ENCODE measurements around the gene DYNLRB1.
"Not testable (repeated sequence)": the region's sequence is repeated elsewhere in the genome, so short reads cannot be mapped to it uniquely, and the experiment has no call there.

Gene DYNLRB1

DNA sequence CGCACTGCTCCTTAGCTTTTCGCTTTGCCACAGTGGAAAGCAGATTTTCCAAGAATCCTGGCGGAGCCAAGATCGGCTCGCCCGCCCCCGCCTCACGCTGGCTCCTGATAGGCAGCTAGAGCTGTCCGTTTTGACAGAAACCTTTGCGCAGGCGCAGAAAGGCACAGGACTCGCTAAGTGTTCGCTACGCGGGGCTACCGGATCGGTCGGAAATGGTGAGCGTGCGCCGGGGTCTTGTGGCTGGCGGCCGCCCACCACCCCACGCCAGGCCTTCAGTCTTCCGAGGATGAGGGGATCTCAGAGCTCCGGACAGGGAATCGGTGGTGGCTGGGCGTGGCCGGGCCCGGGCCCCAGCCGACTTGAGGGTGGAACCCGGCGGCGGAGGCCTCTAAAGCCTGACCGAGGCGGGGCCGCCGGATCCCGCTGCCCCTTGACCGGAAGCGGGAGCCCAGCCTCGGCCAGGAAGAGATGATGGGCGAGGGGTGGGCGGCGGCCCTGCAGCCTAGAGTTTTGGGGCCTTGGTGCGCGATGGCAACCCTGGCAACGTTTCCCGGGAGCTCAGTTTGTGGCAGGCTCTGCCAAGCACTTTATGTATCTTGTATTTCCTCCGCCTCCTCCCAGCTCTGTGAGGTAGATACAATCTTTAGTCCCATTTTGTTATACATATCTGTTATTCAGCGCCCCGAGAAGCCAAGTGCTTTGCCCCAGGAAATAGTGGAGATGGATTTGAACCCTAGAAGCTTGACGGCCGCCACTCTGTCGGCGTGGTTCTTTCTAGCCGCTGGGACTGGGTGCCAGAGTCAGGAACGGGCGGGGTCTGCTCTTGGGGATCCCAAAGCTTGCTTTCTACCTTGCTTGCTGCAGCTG is at the start of gene DYNLRB1:
TSS of gene DYNLRB1 (plus strand) at position 176 of the 867 bp plus-strand sequence. CDS start at position 213, 37 bp downstream.
- peak; percentile 98 to 99 (median 99) for DNase-seq

DNA sequence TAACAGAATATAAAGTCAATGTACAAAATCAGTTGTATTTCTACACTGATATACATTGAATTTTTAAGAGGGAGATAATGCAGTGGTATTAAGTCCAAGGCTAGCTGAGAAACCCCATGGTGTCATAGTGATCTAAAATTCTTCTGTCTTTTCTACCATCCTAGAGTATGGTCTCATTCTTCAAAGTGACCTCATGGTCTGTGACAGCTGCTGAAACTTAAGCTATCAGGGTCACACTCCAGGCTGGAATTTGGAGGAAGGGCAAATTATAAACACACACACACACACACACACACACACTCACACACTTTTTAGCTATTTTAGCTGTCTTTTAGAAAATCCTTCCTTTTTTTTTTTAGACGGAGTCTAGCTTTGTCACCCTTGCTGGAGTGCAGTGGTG is 47.3 kb upstream of the DYNLRB1 start:
- no peak for DNase-seq

- no peak for DNase-seq
Observed at GRCh38 chr20:34472246-34472925, 43.8 kb upstream of the DYNLRB1 start.

DNA sequence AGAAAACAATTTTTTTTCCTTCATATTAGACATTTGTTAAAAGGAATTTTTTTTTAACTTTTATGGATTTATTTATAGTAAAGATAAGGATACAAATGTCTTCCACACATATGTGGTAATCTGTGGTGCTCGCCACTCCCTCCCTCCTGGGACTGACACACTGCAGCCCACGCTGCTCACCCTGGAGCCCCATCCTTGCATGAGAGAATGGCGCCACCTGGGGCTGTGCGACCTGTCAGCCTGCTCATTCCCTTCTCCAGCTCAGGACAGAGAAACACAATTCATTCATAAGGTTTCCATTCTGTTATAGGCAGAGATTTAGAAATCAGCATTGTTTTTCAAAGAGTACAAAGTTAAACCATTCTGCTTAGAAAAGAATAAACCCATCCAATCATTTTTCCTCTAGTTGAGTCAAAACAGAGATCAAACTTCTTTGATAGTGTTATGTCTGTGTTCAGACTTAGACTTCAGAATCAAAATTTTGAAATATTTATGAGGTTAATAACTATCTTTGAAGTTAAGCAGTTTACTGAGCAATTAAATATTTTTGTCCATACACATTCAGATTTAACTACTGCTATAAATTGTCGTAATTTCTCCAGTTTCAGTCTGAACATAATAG is 42.8 kb upstream of the DYNLRB1 start:
- peak; percentile 9 to 56 (median 31) for DNase-seq

- no peak for DNase-seq
Observed at GRCh38 chr20:34475979-34476736, 40.1 kb upstream of the DYNLRB1 start.

DNA sequence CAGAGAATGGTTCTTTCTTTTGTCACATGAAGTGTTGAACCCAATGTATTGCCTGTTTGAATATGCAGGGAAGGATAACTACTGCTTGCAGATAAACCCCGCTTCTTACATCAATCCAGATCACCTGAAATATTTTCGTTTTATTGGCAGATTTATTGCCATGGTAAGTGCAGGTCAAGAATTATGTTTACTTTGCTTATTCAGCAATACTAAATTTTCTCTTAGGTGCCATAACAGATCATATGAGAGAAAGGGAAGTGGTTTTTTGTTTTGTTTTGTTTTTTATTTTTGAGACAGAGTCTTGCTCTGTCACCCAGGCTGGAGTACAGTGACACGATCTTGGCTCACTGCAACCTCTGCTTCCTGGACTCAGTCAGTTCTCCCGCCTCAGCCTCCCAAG is 36.6 kb upstream of the DYNLRB1 start:
- DNase-seq: no peak

DNA sequence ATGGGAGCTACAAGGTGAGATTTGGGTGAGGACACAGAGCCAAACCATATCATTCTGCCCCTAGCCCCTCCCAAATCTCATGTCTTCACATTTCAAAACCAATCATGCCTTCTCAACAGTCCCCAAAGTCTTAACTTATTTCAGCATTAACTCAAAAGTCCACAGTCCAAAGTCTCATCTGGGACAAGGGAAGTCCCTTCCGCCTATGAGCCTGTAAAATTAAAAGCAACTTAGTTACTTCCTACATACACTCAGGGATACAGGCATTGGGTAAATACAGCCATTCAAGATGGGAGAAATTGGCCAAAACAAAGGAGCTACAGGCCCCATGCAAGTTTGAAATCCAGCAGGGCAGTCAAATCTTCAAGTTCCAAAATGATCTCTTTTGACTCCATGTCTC is 34.1 kb upstream of the DYNLRB1 start:
- DNase-seq: not testable (repeated sequence)

GRCh38 chr20:34483585-34484220 is 32.5 kb upstream of the DYNLRB1 start:
- DNase-seq: not testable (repeated sequence)

- DNase-seq: no peak
Observed at GRCh38 chr20:34485068-34485634, 31.1 kb upstream of the DYNLRB1 start.

DNA sequence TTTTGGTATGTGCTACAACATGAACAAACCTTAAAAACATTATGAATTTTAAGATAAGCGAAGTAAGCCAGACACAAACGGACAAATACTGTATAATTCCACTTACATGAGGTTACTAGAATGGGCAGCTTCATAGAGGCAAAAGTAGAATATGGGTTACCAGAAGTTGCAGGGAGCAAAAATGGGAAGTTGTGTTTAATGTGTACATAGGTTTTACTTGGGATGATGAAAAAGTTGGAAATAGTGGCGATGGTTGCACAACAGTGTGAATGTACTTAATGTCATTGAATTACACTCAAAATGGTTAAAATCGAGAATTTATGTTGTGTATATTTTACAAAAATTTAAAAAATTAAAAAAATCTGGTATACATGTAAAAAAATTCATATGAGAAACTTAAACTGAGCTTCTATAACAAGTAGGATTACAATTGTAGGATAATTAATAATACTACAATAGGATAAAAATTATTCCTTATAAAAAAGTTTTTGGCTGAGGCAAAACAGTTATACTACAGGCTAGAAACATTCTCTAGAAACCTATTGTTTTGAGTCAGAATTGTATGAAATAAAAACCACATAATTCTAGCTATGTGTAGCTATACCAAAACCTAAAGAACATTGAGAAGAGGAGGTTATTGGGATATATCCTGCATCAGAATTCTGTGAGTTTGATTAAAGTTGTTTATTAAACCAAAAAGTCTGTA is 24.8 kb upstream of the DYNLRB1 start:
- DNase-seq: no peak

DNA sequence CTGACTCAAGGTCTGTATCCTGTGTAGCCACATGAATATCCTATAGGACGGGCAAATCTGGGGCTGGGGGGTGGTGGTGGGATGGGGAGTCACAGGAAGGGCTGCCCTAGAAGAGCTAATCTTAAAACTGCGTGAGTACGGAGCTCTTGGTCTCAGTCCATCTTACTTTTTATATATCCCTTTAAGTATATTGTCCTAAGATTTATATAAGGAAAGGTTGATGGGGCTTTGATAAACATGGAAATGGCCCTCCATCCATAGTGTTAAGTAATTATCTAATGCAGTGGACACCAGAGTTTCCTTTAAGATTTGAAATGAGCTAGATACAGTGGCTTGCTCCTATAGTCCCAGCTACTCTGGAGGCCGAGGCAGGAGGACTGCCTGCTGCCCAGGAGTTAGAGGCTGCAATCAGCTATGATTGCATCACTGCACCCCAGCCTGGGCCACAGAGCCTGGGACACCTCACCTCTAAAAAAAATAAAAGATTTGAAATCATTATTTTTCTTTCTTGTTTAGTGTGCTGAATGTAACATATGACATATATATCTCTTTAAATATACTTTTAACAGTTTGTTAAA is 24.2 kb upstream of the DYNLRB1 start:
- DNase-seq: no peak

- no peak for DNase-seq
Observed at GRCh38 chr20:34493646-34494045, 22.6 kb upstream of the DYNLRB1 start.

DNA sequence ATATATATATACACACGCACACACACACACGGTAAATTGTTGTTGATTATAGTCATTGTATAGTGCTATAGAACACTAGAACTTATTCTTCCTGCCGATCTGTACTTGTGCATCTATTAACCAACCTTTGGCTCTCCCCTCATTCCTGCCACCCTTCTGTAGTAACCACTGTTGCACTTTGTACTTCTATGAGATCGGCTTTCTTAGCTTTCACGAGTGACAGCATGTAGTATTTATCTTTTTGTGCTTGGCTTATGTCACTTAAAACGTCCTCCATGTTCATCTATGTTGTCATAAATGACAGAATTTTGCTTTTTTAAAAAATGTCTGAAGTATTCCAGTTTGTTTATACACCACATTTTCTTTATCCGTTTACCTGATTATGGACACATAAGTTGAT is 20.9 kb upstream of the DYNLRB1 start:
- DNase-seq: no peak

DNA sequence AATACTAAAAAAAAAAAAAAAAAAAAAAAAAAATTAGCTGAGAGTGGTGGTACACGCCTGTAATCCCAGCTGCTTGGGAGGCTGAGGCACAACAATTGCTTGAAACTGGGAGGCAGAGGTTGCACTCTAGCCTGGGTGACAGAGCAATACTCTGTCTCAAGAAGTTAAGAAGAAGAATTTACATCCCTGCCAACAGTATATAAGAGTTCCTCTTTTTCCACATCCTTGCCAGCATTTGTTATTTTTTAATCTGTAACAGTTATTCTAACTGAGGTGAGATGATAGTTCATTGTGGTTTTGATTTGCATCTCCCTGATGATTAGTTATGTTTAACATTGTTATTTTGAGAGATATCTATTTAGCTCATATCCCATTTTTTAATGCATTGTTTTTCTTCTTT is 20.3 kb upstream of the DYNLRB1 start:
- DNase-seq: no peak

DNA sequence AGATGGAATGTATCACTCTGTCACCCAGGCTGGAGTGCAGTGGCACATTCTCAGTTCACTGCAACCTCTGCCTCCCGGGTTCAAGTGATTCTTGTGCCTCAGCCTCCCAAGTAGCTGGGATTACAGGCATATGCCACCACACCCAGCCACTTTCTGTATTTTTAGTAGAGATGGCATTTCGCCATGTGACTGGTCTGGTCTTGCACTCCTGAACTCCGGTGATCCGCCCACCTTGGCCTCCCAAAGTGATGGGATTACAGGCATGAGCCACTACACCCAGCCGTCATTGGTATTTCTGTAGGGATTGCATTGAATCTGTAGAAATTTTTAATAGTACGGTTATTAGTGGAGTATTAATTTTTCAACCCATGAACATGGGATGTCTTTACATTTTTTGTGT is 18.6 kb upstream of the DYNLRB1 start:
- not testable (repeated sequence) for DNase-seq

DNA sequence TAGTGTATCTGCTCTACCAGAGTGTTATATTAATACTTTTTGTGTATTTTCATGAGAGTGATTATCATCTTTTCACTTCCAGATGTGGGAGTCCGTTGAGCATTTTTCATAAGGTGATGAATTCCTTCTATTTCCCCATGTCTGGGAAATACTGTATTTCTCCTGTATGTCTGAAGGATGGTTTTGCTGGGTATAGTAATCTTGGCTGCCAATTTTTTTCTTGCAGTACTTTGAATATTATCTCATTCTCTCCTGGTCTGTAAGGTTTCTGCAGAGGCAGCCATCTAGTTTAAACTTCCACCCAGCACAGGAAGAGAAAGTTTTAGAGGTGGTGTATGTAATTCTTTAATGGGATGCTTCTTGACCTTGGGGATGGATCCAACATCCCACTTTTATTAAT is 15.4 kb upstream of the DYNLRB1 start:
- no peak for DNase-seq

- DNase-seq: peak in 1 of 3 experiments; percentile 19
Observed at GRCh38 chr20:34506480-34506879, 9.7 kb upstream of the DYNLRB1 start.

- no peak for DNase-seq
Observed at GRCh38 chr20:34507702-34508413, 8.4 kb upstream of the DYNLRB1 start.

- no peak for DNase-seq
Observed at GRCh38 chr20:34510575-34510974, 5.6 kb upstream of the DYNLRB1 start.

DNA sequence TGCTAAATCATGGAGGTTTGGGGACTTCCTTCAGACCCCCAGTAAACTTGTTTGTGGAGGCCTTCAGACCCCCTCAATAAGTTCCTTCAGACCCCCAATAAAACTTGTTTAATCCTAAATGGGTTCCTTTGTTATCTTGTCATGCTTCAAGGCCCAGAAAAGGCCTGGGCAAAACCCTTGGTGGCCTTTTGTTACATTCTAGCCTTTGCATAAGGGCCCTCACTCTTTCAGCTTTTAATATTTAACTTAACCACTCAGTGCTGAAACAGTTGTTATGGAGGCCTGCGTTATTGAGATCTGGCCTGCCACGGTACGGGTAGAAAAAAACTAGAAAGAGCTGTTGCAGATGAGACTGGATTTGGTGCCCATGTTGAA is 4.3 kb upstream of the DYNLRB1 start:
- DNase-seq: no peak

All from NCI-H1417 (cell line).